Kidney epithelial cell (primary cell): ENCODE data around the gene CUX1. TPM values are rescaled to one million over a fixed set of nuclear protein-coding genes. Genes with fewer than 3 reads are reported as not detected.

Experiments used
- DNase-seq: peaks from one replicate; pipeline ENCODE4 v3.0.0-alpha.2; 2010; ENCODE audit warnings: low read depth
- H3K27me3 ChIP-seq: 2 replicates; pipeline ENCODE4 v1.6.0; 2011; ENCODE audit warnings: low read length; ENCODE audit not compliant: control insufficient read depth, insufficient read depth
- H3K36me3 ChIP-seq: 2 replicates; pipeline ENCODE4 v1.5.1; 2011; ENCODE audit warnings: low read length; ENCODE audit not compliant: control insufficient read depth, insufficient read depth
- H3K4me3 ChIP-seq: 2 replicates; pipeline ENCODE4 v1.5.1; 2011; ENCODE audit warnings: low read depth, mild to moderate bottlenecking, control low read depth, low read length
- CTCF ChIP-seq: IDR thresholded peaks from 2 replicates; pipeline ENCODE4 v1.5.1; 2011; ENCODE audit warnings: mild to moderate bottlenecking, moderate library complexity, low read length, control low read depth, inconsistent platforms; ENCODE audit not compliant: insufficient read depth, poor library complexity, severe bottlenecking
- total RNA-seq: library from RNA; depleted of rRNA; stranded (reverse); fragments of >200 nt; gene quantifications from 2 replicates; pipeline ENCODE4 v1.2.3, GENCODE V29; 2015

The CUX1 gene
- total RNA-seq, 1 donor from 2014 or later: 56.7 TPM

GRCh38 chr7:101778026-101778580 is 39.3 kb upstream of the CUX1 start:
- Histone ChIP-seq H3K4me3 (no peak overlapping the region), H3K27me3 (peaks cover 12% of the 10 kb centered on the region), H3K36me3 (no peaks in the 10 kb centered on the region)
- no peak for DNase-seq
- no peak for TF ChIP-seq CTCF

GRCh38 chr7:101779267-101779666 is 38.2 kb upstream of the CUX1 start:
- Histone ChIP-seq H3K4me3 (no peak overlapping the region), H3K36me3 (no peaks in the 10 kb centered on the region), H3K27me3 (peaks cover 17% of the 10 kb centered on the region)
- TF ChIP-seq CTCF: no peak
- DNase-seq: no peak

GRCh38 chr7:101780281-101780680 is 37.1 kb upstream of the CUX1 start:
- Histone ChIP-seq H3K27me3 (peaks cover 17% of the 10 kb centered on the region), H3K4me3 (no peak overlapping the region), H3K36me3 (no peaks in the 10 kb centered on the region)
- no peak for TF ChIP-seq CTCF
- DNase-seq: no peak

GRCh38 chr7:101781439-101781838 is 36.0 kb upstream of the CUX1 start:
- no peak overlapping the region for H3K4me3 ChIP-seq
- DNase-seq: no peak
- no peaks in the 10 kb centered on the region for H3K36me3 ChIP-seq
- H3K27me3 ChIP-seq: peaks cover 15% of the 10 kb centered on the region
- no peak for TF ChIP-seq CTCF

GRCh38 chr7:101782476-101782875 is 35.0 kb upstream of the CUX1 start:
- no peak for DNase-seq
- Histone ChIP-seq H3K27me3 (peaks cover 8% of the 10 kb centered on the region), H3K4me3 (no peak overlapping the region), H3K36me3 (no peaks in the 10 kb centered on the region)
- no peak for TF ChIP-seq CTCF

- peaks cover 8% of the 10 kb centered on the region for H3K27me3 ChIP-seq
- DNase-seq: no peak
- H3K4me3 ChIP-seq: no peak overlapping the region
- no peaks in the 10 kb centered on the region for H3K36me3 ChIP-seq
- no peak for TF ChIP-seq CTCF
Measured at GRCh38 chr7:101782896-101783295, 34.5 kb upstream of the CUX1 start.
